ENCODE results near the gene PTPN1. TPM values are rescaled to one million over a fixed set of nuclear protein-coding genes. Genes with fewer than 3 reads are reported as not detected.

PTPN1 gene
- total and polyA plus RNA-seq, 10 of the 15 experiments (the other 5 are each of a cell fraction or from before 2014, with no cell fraction given), result 15.9 to 74.7 (median 43.9) TPM

DNA sequence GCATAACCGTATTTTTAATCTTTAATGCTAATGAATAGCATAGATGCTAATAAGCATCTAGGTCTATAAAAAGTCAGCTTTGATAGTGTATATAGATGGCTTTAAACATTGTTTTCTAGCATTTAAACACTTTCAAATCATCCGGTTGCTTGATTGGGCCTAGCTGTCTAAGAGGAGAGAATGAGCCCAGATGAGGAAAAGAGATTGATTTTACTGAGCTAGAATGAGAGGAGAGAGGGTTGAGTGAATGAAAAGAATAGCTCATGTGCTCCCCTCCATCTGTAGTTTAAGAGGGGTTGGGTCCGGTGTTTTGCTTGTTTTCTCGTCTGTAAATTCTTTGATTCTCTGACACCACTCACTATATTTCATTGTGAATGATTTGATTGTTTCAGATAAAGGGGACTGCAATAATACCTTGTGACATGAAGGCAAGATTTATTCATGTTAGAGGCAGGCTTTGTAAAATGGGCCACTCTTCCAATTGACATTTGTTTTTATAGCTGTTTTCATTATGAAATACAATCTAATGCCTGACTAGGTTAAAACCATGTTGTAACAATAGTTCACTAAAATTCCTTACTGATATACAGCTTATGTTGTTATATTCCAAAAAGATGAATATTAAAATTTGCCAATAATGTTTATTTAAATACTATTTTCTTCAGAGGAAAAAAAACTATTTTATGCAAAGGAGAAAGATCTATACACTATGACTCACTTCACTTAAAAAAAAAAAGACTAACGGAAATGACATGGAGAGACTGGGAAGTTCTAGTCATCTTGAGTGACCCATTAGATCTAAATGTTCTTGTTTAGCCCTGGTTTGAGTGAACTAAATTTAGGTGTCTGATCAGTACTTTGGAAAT is 3.2 kb downstream of the PTPN1 start:
- H4K20me1 ChIP-seq (ENCODE audit: control insufficient read depth, insufficient read depth), result peaks cover 5% of the 10 kb centered on the region
- ATAC-seq, result no peak
- H3K36me3 ChIP-seq (ENCODE audit: control insufficient read depth in 2 of 2, insufficient read depth in 2 of 2, low read length in 1 of 2), result no peaks in the 10 kb centered on the region
- WGBS (ENCODE audit: insufficient coverage, insufficient replicate concordance, low lambda C conversion rate, missing lambda C conversion rate), result 3% methylated on average over 5 of the region's 5 CpGs
- DNase-seq (ENCODE audit: low read depth, low spot score), result no peak
- ChIA-PET POLR2A (interaction anchor here (0.6 to 6.6 kb wide), 11 partner anchors 10 to 110 kb away, joined by 4 to 56 read pairs (median 21); no protein-coding TSS in a partner anchor), RAD21 (ENCODE audit: unreplicated experiment) (interaction anchor here (0.7 to 12.9 kb wide), 18 partner anchors 9 to 442 kb away, joined by 3 to 167 read pairs (median 6); no protein-coding TSS in a partner anchor), SMC1A (ENCODE audit: uncharacterized antibody, unreplicated experiment) (interaction anchor here (0.9 to 95.1 kb wide), 4 partner anchors 4 to 828 kb away, joined by 3 to 2799 read pairs (median 1402); partner anchors contain the start of gene PTPN1), CTCF (interaction anchor here (1.0 to 10.7 kb wide), 24 partner anchors 8 to 75 kb away, joined by 3 to 116 read pairs (median 6); no protein-coding TSS in a partner anchor)
- H3K9me3 ChIP-seq (replicated peaks; ENCODE audit: control insufficient read depth, insufficient read depth, low read length), result no peaks in the 10 kb centered on the region
- peak overlapping the region; percentile 98 for H3K27ac ChIP-seq (ENCODE audit: control insufficient read depth, insufficient read depth)
- intact Hi-C loops (cut with micrococcal nuclease; ENCODE audit: unreplicated experiment), result loop anchor here (2.0 kb wide), 1 partner anchor 35 kb away; no protein-coding TSS in a partner anchor
- H3K4me1 ChIP-seq (ENCODE audit: control insufficient read depth, insufficient read depth, low read length), result peaks cover 23% of the 10 kb centered on the region
- H3K79me2 ChIP-seq (ENCODE audit: control insufficient read depth, insufficient read depth, low read length), result peaks cover 82% of the 10 kb centered on the region
- H3K9ac ChIP-seq (ENCODE audit: control insufficient read depth, insufficient read depth, low read length), result peak overlapping the region; percentile 83
- peak overlapping the region; percentile 63 for H3K4me2 ChIP-seq (ENCODE audit: control insufficient read depth, insufficient read depth)
- FAIRE-seq, result no peak
- BruUV-seq (replicated peaks), result no TSS peak
- in situ Hi-C loops (cut with MboI), result loop anchor here (10.0 to 25.0 kb wide), 2 partner anchors 291 to 826 kb away; no protein-coding TSS in a partner anchor
- peak overlapping the region; percentile 100 for H3K4me3 ChIP-seq
- no peaks in the 10 kb centered on the region for H3K27me3 ChIP-seq (replicated peaks in 1 of 2; ENCODE audit: control insufficient read depth in 2 of 2, insufficient read depth in 2 of 2, low read length in 1 of 2)
- no peak overlapping the region for H2AFZ ChIP-seq (ENCODE audit: control insufficient read depth, low read depth, low read length)
- TF ChIP-seq NFIC (IDR thresholded peaks at IDR 0.05; ENCODE audit: low read depth, low read length) (peak; percentile 26; the same call in 1 of the 2 replicates), EGR1 (IDR thresholded peaks at IDR 0.05; ENCODE audit: borderline replicate concordance in 1 of 2, low read depth in 2 of 2, low read length in 2 of 2) (no peak), BCL11A (IDR thresholded peaks at IDR 0.05; ENCODE audit: low read depth, low read length) (no peak), MEF2A (IDR thresholded peaks at IDR 0.05; ENCODE audit: insufficient read depth, low read depth, low read length) (no peak), ELK1 (IDR thresholded peaks at IDR 0.05; ENCODE audit: low read depth, low read length) (no peak), ZBTB40 (IDR thresholded peaks at IDR 0.05; ENCODE audit: borderline replicate concordance) (peak; percentile 41; the same call in 1 of the 2 replicates), IKZF2 (IDR thresholded peaks at IDR 0.05) (0 out of 4 replicates have a peak, but pooled peaks of 1 of the 2 experiments have one; percentile 17), ATF7 (IDR thresholded peaks at IDR 0.05; ENCODE audit: low read depth) (peak; percentile 51; the same call in 1 of the 2 replicates), TAF1 (IDR thresholded peaks at IDR 0.05; ENCODE audit: borderline replicate concordance, low read depth, low read length) (no peak), ZNF217 (IDR thresholded peaks at IDR 0.05) (no peak), EP300 (IDR thresholded peaks at IDR 0.05; ENCODE audit: borderline replicate concordance in 1 of 2, control insufficient read depth in 1 of 2, low read depth in 2 of 2, low read length in 2 of 2) (no peak), CREB1 (IDR thresholded peaks at IDR 0.05; ENCODE audit: low read depth) (0 out of 2 replicates have a peak, but pooled peaks have one; percentile 43), POU2F2 (IDR thresholded peaks at IDR 0.05; ENCODE audit: borderline replicate concordance, low read depth, low read length) (no peak), JUNB (IDR thresholded peaks at IDR 0.05) (peak; percentile 44)
- TF ChIP-seq, protein P1, sequence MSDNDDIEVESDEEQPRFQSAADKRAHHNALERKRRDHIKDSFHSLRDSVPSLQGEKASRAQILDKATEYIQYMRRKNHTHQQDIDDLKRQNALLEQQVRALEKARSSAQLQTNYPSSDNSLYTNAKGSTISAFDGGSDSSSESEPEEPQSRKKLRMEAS (IDR thresholded peaks at IDR 0.05; ENCODE audit: low read depth, low read length), result no peak

All from GM12878 (cell line).